SU-DHL-6 (cell line): ENCODE data around the gene SNAPC3.
A peak's percentile ranks its signal among the peaks of the same experiment; 100 is the strongest.

ENCODE experiments used
- H2AFZ ChIP-seq: fragments of 200-600 bp; sonication (generic); 2 replicates; pipeline ENCODE4 v1.6.1; 2014; ENCODE audit warnings: low read depth, mild to moderate bottlenecking, moderate library complexity, mixed read lengths, antibody characterized with exemption, low read length; ENCODE audit not compliant: severe bottlenecking
- H3F3A ChIP-seq: fragments of 200-600 bp; shearing (Covaris generic); 2 replicates; pipeline ENCODE4 v1.6.0; 2016; ENCODE audit warnings: antibody characterized with exemption, mild to moderate bottlenecking; ENCODE audit not compliant: insufficient read depth
- H3K27ac ChIP-seq: fragments of 200-600 bp; sonication (generic); 2 replicates; pipeline ENCODE4 v1.5.1; 2016; ENCODE audit warnings: low read depth, mild to moderate bottlenecking, low read length, moderate library complexity, mixed read lengths
- H3K27me3 ChIP-seq: fragments of 200-600 bp; sonication (generic), shearing (Covaris generic); 2 replicates; pipeline ENCODE4 v1.6.0; 2014; ENCODE audit warnings: mild to moderate bottlenecking, low read length
- H3K36me3 ChIP-seq: fragments of 200-600 bp; sonication (generic); 2 replicates; pipeline ENCODE4 v1.6.1; 2014; ENCODE audit warnings: mild to moderate bottlenecking, low read length, mixed read lengths
- H3K4me2 ChIP-seq: fragments of 300-600, 200-600 bp; shearing (Covaris generic), sonication (generic); 2 replicates; pipeline ENCODE4 v1.6.0; 2014; ENCODE audit warnings: low read length, low read depth, mild to moderate bottlenecking; ENCODE audit not compliant: poor library complexity, severe bottlenecking
- H3K4me3 ChIP-seq: fragments of 200-600 bp; sonication (generic); 2 replicates; pipeline ENCODE4 v1.5.1; 2014; ENCODE audit warnings: antibody characterized with exemption, low read length, mild to moderate bottlenecking, mixed read lengths; ENCODE audit not compliant: insufficient read depth, poor library complexity, severe bottlenecking
- H3K79me2 ChIP-seq: fragments of 200-600 bp; sonication (generic); 2 replicates; pipeline ENCODE4 v1.6.1; 2014; ENCODE audit warnings: mild to moderate bottlenecking, low read length, moderate library complexity; ENCODE audit not compliant: insufficient read depth
- H3K9ac ChIP-seq: fragments of 200-600 bp; sonication (generic); 2 replicates; pipeline ENCODE4 v1.7.0; 2014; ENCODE audit warnings: mild to moderate bottlenecking, low read length
- H3K9me2 ChIP-seq: fragments of 200-600 bp; sonication (generic); replicated peaks from 2 replicates; pipeline ENCODE4 v1.6.1; 2014; ENCODE audit warnings: low read length; ENCODE audit not compliant: insufficient read depth
- H3K9me3 ChIP-seq: fragments of 200-600 bp; sonication (generic); 2 replicates; pipeline ENCODE4 v1.6.1; 2014; ENCODE audit warnings: low read length, mixed read lengths; ENCODE audit not compliant: insufficient read depth
- H4K20me1 ChIP-seq: fragments of 200-600 bp; sonication (generic); 2 replicates; pipeline ENCODE4 v1.6.1; 2014; ENCODE audit warnings: low read depth, mild to moderate bottlenecking, antibody characterized with exemption, low read length, moderate library complexity, mixed read lengths
- EZH2phosphoT487 ChIP-seq: fragments of 200-600 bp; sonication (generic), shearing (Covaris generic); conservative IDR thresholded peaks from 2 replicates; pipeline ENCODE4 v1.6.1; 2018; ENCODE audit warnings: mild to moderate bottlenecking, antibody characterized with exemption, low read length, moderate library complexity, mixed read lengths
- TF ChIP-seq, protein P1 (sequence below): fragments of 200-600 bp; sonication (generic); IDR thresholded peaks from one replicate; pipeline ENCODE4 v1.5.1; 2017; ENCODE audit warnings: antibody characterized with exemption, mild to moderate bottlenecking, low read length, moderate library complexity; ENCODE audit not compliant: insufficient read depth, poor library complexity, severe bottlenecking

Gene SNAPC3

DNA sequence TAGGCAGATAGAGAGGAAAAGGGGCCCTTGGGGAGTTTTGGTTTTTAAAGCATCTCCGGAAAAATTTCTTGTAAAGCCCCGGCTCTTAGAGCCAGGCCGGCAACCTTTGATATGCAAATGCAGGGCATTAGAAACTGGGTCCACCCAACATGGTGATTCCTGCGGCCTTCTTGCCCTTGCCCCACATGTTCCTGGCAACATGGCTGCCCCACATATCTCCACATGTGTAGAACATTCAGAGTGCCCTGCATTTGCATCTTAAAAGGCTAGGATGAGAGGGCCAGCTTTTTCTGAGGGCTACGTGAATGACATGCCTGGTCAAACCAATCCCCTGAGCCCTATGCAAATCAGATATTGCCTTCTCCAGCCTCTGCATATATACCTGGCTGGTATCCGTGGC, 5.0 kb upstream of the SNAPC3 start:
- no peak overlapping the region for H3K4me2 ChIP-seq

DNA sequence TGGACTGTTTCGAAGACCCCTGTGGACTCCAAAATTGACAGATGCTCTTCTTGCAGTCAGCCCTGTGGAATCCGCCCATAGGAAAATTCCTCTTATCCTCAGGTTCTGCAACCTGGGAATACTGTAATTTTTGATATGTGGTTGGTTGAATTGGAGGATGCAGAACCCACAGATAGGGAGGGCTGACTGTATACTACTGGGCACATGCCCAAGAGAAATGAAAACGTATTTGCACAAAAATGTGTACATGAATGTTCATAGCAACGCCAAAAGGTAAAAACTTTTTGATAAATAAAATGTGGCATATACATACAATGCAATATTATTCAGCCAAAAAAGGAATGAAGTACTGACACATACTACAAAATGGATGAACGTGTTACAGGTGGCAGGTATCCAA, 1.9 kb upstream of the SNAPC3 start:
- Histone ChIP-seq H4K20me1 (0 out of 2 replicates have a peak, but pooled peaks cover 5% of the 10 kb centered on the region), H3F3A (peaks cover 3% of the 10 kb centered on the region; the same call in 1 of the 2 replicates), H3K36me3 (no peaks in the 10 kb centered on the region), H3K79me2 (peaks cover 27% of the 10 kb centered on the region), H2AFZ (no peak overlapping the region), H3K9ac (no peak overlapping the region), H3K4me3 (no peak overlapping the region), H3K27me3 (no peaks in the 10 kb centered on the region), H3K4me2 (no peak overlapping the region), H3K9me2 (no peaks in the 10 kb centered on the region), H3K27ac (no peak overlapping the region), H3K9me3 (no peaks in the 10 kb centered on the region)
- TF ChIP-seq EZH2phosphoT487, result no peak
- TF ChIP-seq, protein P1, sequence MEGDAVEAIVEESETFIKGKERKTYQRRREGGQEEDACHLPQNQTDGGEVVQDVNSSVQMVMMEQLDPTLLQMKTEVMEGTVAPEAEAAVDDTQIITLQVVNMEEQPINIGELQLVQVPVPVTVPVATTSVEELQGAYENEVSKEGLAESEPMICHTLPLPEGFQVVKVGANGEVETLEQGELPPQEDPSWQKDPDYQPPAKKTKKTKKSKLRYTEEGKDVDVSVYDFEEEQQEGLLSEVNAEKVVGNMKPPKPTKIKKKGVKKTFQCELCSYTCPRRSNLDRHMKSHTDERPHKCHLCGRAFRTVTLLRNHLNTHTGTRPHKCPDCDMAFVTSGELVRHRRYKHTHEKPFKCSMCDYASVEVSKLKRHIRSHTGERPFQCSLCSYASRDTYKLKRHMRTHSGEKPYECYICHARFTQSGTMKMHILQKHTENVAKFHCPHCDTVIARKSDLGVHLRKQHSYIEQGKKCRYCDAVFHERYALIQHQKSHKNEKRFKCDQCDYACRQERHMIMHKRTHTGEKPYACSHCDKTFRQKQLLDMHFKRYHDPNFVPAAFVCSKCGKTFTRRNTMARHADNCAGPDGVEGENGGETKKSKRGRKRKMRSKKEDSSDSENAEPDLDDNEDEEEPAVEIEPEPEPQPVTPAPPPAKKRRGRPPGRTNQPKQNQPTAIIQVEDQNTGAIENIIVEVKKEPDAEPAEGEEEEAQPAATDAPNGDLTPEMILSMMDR, result no peak

More for the DNA sequence above, 5.0 kb upstream of the SNAPC3 start:
- Histone ChIP-seq H3K27me3 (no peaks in the 10 kb centered on the region), H3K9me3 (no peaks in the 10 kb centered on the region), H3F3A (peaks cover 3% of the 10 kb centered on the region; the same call in 1 of the 2 replicates), H2AFZ (no peak overlapping the region), H3K4me3 (no peak overlapping the region), H3K9me2 (no peaks in the 10 kb centered on the region), H3K79me2 (no peaks in the 10 kb centered on the region), H3K9ac (no peak overlapping the region), H3K27ac (no peak overlapping the region), H4K20me1 (no peaks in the 10 kb centered on the region), H3K36me3 (no peaks in the 10 kb centered on the region)
- no peak for TF ChIP-seq EZH2phosphoT487
- TF ChIP-seq, protein P1, result no peak

DNA sequence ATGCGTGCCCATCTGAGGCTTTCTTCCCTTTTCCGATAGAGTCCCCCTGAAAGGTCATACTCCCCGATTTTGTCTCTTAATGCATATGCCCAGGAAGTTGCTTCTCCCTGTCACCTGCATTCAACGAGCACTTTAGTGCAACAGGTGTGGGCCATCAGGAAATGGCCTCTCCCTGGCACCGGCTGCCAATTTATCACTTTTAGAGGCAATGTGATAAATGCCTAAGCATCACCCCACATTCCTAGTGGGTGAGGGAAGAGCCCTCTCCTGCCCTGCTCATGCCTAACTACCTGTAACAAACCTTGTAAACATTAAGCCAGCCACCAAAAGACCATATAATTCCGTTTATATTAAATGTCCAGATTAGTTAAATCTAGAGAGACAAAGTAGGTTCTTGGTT, 1.1 kb upstream of the SNAPC3 start:
- Histone ChIP-seq H3K9ac (no peak overlapping the region), H4K20me1 (0 out of 2 replicates have a peak, but pooled peaks cover 5% of the 10 kb centered on the region), H3K4me2 (peak overlapping the region; percentile 58), H3K9me3 (no peaks in the 10 kb centered on the region), H3K4me3 (no peak overlapping the region), H3F3A (peaks cover 3% of the 10 kb centered on the region; the same call in 1 of the 2 replicates), H3K9me2 (no peaks in the 10 kb centered on the region), H3K27ac (no peak overlapping the region), H3K36me3 (0 out of 2 replicates have a peak, but pooled peaks cover 5% of the 10 kb centered on the region), H3K79me2 (peaks cover 34% of the 10 kb centered on the region), H2AFZ (peak overlapping the region; percentile 69), H3K27me3 (no peaks in the 10 kb centered on the region)
- TF ChIP-seq EZH2phosphoT487, result no peak
- TF ChIP-seq, protein P1, result no peak
